ENCODE data around the gene NFIA.

GRCh38 chr1:61452176-61453035, 370.0 kb downstream of the NFIA start:
- no peak for TF ChIP-seq CTCF (IDR thresholded peaks at IDR 0.05)
- TF ChIP-seq POLR2A (IDR thresholded peaks at IDR 0.05): no peak

Data from esophagus squamous epithelium (tissue), 4 donors.